ENCODE data around the gene SMARCC2.

The SMARCC2 gene

DNA sequence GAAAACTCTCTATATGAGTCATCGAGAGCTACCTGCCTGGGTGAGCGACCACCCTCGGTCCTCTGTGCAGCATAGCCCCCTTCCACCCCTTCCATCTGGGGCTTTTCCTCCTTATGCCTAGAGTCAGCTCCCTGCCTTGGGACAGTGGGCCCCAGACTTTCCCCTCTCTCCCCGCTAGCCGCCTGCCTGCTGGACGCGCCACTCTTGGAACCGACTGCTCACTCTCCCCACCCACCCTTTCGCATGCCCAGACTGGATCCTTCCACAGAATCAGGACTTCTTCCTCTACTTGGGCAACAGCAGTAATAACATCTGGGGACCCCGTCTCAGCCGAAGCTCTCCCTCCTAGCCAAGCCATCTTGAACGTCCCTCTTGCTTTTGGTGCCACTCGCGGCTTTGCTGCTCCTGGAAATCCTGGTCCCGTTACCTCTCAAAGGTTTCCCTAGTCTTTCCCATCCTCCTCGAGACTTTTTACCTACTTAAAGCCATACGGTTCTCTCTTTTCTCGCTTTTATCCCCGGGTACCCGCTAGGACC, 60.5 kb downstream of the SMARCC2 start:
- peak overlapping the region; percentile 54; the same call in 1 of the 2 replicates for H3K27ac ChIP-seq (ENCODE audit: low read length)
- no peaks in the 10 kb centered on the region for H3K9me2 ChIP-seq (replicated peaks; ENCODE audit: insufficient read depth, low read length)
- no peaks in the 10 kb centered on the region for H4K20me1 ChIP-seq (ENCODE audit: insufficient read depth, low read length)
- H3K79me2 ChIP-seq (ENCODE audit: low read length), result peaks cover 32% of the 10 kb centered on the region
- H3K9ac ChIP-seq (ENCODE audit: low read length), result peak overlapping the region; percentile 83
- no peak for TF ChIP-seq EZH2phosphoT487 (IDR thresholded peaks at IDR 0.05; ENCODE audit: low read length)
- TF ChIP-seq, protein P1, sequence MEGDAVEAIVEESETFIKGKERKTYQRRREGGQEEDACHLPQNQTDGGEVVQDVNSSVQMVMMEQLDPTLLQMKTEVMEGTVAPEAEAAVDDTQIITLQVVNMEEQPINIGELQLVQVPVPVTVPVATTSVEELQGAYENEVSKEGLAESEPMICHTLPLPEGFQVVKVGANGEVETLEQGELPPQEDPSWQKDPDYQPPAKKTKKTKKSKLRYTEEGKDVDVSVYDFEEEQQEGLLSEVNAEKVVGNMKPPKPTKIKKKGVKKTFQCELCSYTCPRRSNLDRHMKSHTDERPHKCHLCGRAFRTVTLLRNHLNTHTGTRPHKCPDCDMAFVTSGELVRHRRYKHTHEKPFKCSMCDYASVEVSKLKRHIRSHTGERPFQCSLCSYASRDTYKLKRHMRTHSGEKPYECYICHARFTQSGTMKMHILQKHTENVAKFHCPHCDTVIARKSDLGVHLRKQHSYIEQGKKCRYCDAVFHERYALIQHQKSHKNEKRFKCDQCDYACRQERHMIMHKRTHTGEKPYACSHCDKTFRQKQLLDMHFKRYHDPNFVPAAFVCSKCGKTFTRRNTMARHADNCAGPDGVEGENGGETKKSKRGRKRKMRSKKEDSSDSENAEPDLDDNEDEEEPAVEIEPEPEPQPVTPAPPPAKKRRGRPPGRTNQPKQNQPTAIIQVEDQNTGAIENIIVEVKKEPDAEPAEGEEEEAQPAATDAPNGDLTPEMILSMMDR (IDR thresholded peaks at IDR 0.05; ENCODE audit: low read length), result no peak
- no peak for TF ChIP-seq EZH2 (optimal IDR thresholded peaks at IDR 0.05; ENCODE audit: low read depth, low read length)
- peak overlapping the region; percentile 94 for H3K4me2 ChIP-seq (ENCODE audit: low read depth, low read length)
- peak overlapping the region; percentile 93 for H3K4me3 ChIP-seq (ENCODE audit: low read length)
- no peaks in the 10 kb centered on the region for H3K9me3 ChIP-seq (replicated peaks; ENCODE audit: insufficient read depth, low read length)
- no peak for DNase-seq
- H2AFZ ChIP-seq (ENCODE audit: low read length), result peak overlapping the region; percentile 72
- peaks cover 23% of the 10 kb centered on the region for H3F3A ChIP-seq (ENCODE audit: insufficient read depth, low read length)
- 0 out of 2 replicates have a peak, but pooled peaks cover 11% of the 10 kb centered on the region for H3K36me3 ChIP-seq (replicated peaks; ENCODE audit: insufficient read depth, low read length)
- H3K27me3 ChIP-seq (replicated peaks; ENCODE audit: insufficient read depth, low read length), result no peaks in the 10 kb centered on the region
- H3K4me1 ChIP-seq (ENCODE audit: low read length), result peaks cover 13% of the 10 kb centered on the region

DNA sequence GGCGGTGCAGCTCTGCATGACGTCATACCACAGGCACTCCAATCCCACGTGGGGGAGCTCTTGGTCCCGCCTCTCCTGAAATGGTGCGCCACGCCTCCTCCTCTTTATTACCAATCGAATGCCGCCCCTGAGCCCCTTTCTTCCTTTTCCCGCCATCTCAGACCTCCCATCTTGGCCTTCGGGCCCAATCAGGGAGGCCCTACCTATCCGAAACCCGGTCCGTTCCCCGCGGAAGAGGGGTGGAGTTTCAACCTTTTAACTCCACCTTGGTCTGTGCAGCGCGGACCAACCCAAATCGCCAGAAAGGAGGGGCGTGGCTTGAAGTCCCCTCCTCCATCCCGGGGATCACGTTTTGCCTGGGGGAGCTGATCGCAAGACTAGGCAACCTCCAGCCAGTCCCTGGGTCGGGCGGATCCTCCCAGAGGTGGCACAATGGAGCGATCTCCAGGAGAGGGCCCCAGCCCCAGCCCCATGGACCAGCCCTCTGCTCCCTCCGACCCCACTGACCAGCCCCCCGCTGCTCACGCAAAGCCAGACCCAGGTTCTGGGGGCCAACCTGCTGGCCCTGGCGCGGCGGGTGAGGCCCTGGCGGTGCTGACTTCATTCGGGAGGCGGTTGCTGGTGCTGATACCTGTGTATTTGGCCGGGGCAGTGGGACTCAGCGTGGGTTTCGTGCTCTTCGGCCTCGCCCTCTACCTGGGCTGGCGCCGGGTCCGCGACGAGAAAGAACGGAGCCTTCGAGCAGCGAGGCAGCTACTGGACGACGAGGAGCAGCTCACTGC, 61.2 kb downstream of the SMARCC2 start, which contains the start of gene ESYT1:
Gene ESYT1 (plus strand): TSS at position 380 of the 782 bp plus-strand sequence. CDS start 53 bp downstream, at position 433.
- H2AFZ ChIP-seq (ENCODE audit: low read length), result peak within 1 kb of the TSS; percentile 72
- peak within 1 kb of the TSS; percentile 90 for H3K27ac ChIP-seq (ENCODE audit: low read length)

DNA sequence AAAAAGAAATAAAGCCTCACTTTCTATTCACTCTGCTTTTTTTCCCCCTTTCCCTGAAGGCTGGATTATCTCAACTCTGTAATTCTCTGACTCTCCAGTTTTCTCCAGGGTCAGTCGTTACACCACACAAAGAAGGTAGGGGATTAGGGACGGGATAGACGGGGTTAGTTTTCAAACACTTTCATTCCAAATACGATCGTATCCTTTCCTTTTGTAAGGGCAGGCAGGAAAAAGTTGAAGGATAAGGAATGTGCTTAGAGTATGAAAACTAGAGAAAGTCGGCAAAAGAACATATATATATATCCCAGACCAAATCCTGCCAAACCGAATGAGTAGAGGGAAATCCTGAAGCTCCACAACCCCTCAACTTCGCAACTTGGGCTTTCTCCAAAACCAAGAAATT, 61.8 kb downstream of the SMARCC2 start:
- Histone ChIP-seq H3K36me3 (replicated peaks; ENCODE audit: insufficient read depth, low read length) (0 out of 2 replicates have a peak, but pooled peaks cover 11% of the 10 kb centered on the region), H3K4me2 (ENCODE audit: low read depth, low read length) (peak overlapping the region; percentile 97), H3F3A (ENCODE audit: insufficient read depth, low read length) (peaks cover 23% of the 10 kb centered on the region), H3K4me1 (ENCODE audit: low read length) (peaks cover 13% of the 10 kb centered on the region), H3K9ac (ENCODE audit: low read length) (peak overlapping the region; percentile 56), H4K20me1 (ENCODE audit: insufficient read depth, low read length) (no peaks in the 10 kb centered on the region), H3K9me2 (replicated peaks; ENCODE audit: insufficient read depth, low read length) (no peaks in the 10 kb centered on the region), H3K9me3 (replicated peaks; ENCODE audit: insufficient read depth, low read length) (no peaks in the 10 kb centered on the region), H2AFZ (ENCODE audit: low read length) (peak overlapping the region; percentile 13; the same call in 1 of the 2 replicates), H3K79me2 (ENCODE audit: low read length) (peaks cover 32% of the 10 kb centered on the region), H3K27me3 (replicated peaks; ENCODE audit: insufficient read depth, low read length) (no peaks in the 10 kb centered on the region), H3K27ac (ENCODE audit: low read length) (peak overlapping the region; percentile 90; the same call in 1 of the 2 replicates), H3K4me3 (ENCODE audit: low read length) (peak overlapping the region; percentile 54)
- TF ChIP-seq, protein P1 (IDR thresholded peaks at IDR 0.05; ENCODE audit: low read length), result no peak
- TF ChIP-seq EZH2 (optimal IDR thresholded peaks at IDR 0.05; ENCODE audit: low read depth, low read length) (no peak), EZH2phosphoT487 (IDR thresholded peaks at IDR 0.05; ENCODE audit: low read length) (no peak)
- no peak for DNase-seq

More for the DNA sequence above, 61.2 kb downstream of the SMARCC2 start, which contains the start of gene ESYT1:
- no peaks in the 10 kb centered on the region for H3K27me3 ChIP-seq (replicated peaks; ENCODE audit: insufficient read depth, low read length)
- peaks cover 23% of the 10 kb centered on the region for H3F3A ChIP-seq (ENCODE audit: insufficient read depth, low read length)
- H3K4me1 ChIP-seq (ENCODE audit: low read length), result peaks cover 13% of the 10 kb centered on the region
- peak within 1 kb of the TSS; percentile 93 for H3K4me3 ChIP-seq (ENCODE audit: low read length)
- no peak for TF ChIP-seq EZH2phosphoT487 (IDR thresholded peaks at IDR 0.05; ENCODE audit: low read length)
- no peak for TF ChIP-seq EZH2 (optimal IDR thresholded peaks at IDR 0.05; ENCODE audit: low read depth, low read length)
- TF ChIP-seq, protein P1 (IDR thresholded peaks at IDR 0.05; ENCODE audit: low read length), result no peak
- peak; percentile 99 for DNase-seq
- H3K36me3 ChIP-seq (replicated peaks; ENCODE audit: insufficient read depth, low read length), result 0 out of 2 replicates have a peak, but pooled peaks cover 11% of the 10 kb centered on the region
- no peaks in the 10 kb centered on the region for H4K20me1 ChIP-seq (ENCODE audit: insufficient read depth, low read length)
- peak within 1 kb of the TSS; percentile 83 for H3K9ac ChIP-seq (ENCODE audit: low read length)
- H3K4me2 ChIP-seq (ENCODE audit: low read depth, low read length), result peak within 1 kb of the TSS; percentile 97
- no peaks in the 10 kb centered on the region for H3K9me2 ChIP-seq (replicated peaks; ENCODE audit: insufficient read depth, low read length)
- H3K79me2 ChIP-seq (ENCODE audit: low read length), result peaks cover 32% of the 10 kb centered on the region
- no peaks in the 10 kb centered on the region for H3K9me3 ChIP-seq (replicated peaks; ENCODE audit: insufficient read depth, low read length)

Measured in MM.1S (cell line).